Left hindlimb (tissue), 1 donor: Measurements from ENCODE around the gene PRKAB1.

Experiments
- DNase-seq: peaks from one replicate; pipeline ENCODE4 v3.0.0-alpha.2; 2018

PRKAB1 gene

DNA sequence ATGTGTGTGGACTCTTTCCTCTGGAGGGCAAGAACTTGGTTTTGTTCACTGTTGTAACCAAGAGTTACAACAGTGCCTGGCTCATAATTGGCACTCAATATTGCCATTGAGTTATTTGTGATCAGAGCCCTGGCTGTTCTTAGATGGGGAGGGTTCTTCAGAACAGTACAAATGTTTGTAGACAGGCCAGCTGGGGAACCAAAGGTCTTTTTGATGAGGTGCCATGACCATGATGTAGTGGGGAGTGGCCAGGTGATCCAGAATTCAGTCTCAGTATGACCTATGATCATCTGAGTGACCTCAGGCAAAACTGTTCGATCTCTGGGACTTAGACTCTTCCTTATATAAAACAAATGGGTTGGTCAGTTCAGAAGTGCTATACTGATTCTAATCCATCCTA, 3.3 kb upstream of the PRKAB1 start:
- DNase-seq: no peak

DNA sequence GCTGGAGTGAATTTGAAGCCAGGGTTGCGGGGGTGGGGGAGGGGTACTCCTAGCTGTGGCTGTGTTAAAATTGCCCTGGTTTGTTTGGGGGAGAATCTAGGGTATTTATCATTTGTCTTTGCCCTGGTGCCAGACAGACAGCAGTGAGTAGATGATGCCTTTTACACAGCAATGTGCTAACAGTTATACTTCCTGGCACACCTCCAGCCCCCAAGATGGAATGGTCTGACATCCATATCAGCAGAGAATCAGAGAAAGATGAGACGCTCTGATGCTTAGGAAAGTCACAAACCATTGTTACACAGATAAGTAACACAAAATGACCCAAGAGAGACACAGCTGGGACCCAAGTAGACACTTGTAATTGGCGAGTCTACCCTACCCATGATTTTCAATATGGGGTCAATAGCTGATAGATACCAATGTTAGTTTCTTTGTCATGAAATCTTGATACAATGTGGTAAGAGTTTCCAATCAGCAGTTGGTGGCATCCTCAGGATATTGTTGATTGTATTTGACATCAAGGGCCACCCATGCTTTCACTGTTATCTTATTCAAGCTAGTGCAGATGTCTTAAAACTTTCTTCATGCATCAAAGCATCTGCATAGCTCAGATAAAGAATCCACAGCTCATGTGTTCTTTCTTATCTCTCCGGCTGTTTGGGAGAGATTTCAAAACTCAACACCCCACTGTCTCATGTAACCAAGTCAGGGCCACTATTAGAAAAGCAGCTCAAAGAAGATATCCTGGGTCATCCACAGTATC, 2.6 kb upstream of the PRKAB1 start:
- DNase-seq: no peak

DNA sequence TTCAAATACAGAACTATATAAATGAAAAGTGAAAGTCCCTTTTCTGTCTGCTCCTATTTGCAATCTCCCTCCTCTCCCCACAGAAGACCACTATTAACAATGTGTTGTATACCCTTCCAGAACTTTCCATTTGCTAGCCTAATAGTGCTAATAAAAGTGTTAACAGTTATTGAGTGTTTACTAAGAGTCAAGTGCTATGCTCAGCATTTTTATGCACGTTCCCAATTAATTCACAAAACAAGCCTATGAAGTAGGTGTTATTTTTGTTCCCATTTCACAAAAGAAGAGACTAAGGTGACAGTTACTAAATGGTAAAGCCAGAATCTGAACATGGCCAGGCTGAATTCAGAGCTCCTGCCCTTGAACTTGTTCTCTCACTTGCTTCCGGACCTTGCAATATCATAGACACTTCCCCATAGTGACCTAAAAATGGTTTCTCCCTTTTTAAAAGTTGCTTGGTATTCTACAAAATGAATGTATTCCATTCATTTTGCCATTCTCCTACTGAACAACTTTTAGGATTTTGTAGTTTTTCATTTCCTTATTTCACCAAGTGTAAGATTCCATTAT, 1.6 kb upstream of the PRKAB1 start:
- no peak for DNase-seq

DNA sequence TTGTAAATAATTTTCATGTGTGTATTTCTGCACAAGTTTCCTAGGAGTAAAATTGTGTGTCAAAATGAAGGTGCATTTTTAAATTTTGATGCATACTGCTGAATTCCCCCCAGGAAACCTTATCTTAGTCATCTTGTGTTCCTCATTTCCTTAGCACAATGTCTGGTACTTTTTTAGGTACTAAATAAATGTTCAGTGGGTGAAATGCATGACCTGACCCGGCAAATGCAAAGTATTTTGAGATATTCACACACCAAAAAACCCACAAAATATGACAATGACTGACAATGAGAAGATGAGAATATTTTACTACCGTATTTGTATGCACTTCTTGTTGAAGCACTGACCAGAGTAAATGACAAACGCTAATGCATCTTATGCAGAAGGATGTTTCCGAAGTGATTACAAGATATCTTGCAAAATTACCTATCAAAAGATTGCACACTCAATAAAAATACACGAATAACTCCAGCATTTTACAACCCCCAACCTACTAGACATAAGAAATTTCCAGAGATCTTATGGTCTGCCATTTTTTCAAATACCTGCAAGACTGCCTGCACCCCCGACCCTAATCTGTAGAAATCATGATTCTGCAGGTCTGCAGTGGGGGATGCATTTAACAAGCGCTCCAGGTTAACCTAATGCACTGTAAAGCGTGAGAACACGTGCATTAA, 895 bp upstream of the PRKAB1 start:
- DNase-seq: no peak

DNA sequence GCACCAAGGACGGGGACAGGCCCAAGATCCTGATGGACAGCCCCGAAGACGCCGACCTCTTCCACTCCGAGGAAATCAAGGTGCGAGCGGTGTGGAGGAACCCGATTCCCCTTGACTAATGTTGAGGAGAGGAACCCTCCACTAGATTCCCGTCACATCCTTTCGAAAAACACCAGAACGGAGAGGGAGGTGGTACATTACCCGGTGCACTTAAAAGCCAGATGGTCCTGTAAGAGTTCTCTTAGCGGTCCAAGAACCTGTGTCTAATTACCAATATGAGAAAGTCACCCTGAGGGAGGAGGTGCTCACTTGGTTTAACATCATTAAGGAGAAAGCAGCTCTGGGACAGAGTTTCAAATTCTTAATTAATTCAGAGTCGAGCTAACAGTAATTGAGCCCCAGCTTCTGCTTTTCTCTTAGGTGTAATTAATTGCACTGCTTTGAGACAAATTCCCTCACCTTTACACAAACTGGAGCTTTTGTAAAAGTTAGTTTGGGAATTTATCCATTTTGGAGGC, 450 bp downstream of the PRKAB1 start:
- DNase-seq: no peak

DNA sequence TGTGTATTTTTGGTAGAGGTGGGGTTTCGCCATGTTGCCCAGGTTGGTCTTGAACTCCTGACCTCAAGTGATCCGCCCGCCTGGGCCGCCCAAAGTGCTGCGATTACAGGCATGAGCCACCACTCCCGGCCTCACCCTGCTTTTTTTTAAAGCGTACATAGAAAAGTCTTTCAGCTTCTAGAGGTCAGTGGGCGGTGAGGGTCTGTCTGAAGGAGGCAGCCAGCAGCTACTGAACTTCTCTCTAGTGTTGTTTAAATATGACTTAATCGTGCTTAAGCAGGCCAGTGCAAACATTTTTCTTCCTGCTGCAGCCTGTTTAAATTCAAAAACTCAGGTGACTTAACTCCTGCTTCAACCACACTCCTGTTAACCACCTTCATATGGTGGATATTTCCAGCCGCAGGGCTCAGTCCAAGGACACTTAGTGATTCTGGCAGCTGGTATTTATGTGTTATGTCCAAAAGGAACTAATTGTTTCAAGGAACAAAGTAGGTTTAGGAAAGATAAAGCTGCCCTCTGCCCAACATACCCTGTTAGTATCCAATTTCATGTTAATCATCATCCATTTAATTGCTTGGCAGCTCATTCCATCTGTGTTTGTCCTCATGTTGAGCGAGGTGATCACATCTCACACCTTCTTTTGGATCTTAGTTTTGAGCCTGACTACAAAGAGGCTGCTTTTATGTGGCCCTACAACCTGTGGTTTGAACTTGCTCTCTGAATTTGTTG, 2.0 kb downstream of the PRKAB1 start:
- no peak for DNase-seq

DNA sequence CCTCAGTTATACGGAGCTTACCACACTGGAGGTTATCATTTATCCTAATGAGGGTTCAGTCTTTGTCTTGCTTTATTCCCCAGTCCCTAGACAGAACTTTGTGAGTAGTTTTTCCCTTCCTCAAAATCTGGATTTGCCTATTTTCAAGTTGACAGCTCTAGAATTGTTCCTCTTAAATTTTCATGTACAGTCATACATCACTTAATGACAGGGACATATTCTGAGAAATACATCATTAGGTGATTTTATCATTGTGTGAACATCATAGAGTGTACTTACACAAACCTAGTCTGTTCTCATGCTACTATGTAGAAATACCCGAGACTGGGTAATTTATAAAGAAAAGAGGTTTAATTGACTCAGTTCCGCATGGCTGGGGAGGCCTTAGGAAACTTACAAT, 3.1 kb downstream of the PRKAB1 start:
- no peak for DNase-seq

DNA sequence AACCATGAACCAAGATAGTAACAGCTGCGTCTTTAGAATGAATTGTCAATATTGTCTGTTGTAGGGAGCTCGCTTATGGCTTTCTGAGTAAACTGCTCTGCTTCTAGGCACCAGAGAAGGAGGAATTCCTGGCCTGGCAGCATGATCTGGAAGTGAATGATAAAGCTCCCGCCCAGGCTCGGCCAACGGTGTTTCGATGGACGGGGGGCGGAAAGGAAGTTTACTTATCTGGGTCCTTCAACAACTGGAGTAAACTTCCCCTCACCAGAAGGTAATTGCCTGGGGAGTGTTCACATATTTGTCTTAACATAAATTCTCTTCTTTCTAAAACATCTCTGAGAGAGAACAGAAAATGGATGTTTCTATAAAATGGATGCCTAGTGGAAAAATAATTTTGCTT, 4.3 kb downstream of the PRKAB1 start:
- DNase-seq: no peak

DNA sequence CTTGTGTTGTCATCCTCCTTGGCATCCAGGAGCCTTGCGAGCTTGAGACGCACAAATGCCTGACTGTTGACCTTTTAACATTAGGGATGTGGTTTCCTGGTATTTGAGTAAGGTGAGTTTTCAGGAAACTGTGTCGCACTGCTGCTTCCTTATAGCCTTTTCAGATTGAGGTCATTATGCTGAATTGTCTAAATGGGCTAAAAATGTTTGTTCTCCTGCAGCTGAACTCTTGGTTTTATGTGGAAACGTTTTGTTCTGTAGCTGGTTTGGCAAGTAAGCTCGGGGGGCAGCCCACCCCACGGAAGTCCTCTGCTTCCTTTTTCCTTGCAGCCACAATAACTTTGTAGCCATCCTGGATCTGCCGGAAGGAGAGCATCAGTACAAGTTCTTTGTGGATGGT, 5.7 kb downstream of the PRKAB1 start:
- no peak for DNase-seq

DNA sequence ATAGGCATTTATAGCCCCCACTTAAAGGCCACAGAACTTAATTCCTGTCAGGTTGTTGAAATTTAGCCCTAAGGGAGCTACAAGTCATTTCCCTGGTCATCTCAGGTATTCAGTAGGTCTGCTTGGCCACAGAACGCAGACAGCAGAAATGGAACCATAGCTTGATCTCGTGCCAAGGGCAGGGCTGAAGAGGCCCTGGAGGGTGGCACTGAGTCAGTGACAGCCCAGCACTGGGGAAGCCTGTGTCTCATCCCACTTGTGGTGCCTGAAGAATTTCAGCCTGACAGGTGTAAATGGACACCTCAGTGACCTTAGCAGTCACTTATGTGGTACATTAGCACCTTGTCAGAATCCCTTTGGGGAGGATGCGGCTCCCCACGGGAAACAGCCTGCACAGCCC, 6.6 kb downstream of the PRKAB1 start:
- no peak for DNase-seq

DNA sequence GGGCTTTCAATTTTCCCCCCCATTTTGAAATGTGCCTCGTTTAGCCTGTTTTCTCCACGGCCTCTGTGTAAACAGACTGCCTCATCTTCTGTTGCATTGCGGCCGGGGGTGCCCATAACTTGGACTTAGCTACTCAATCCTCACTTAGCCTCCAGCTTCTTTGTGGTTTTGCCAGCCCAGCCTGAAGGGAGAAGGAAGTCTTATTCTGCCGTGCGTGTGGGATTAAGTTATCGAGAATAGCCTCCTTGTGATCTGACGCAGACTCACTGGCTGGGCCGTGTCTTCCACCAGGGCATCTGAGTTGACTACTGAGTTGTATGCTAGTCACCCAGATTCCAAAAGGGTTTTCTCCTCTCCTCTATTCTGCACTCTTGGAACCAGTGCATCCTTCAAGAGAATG, 8.1 kb downstream of the PRKAB1 start:
- DNase-seq: no peak

DNA sequence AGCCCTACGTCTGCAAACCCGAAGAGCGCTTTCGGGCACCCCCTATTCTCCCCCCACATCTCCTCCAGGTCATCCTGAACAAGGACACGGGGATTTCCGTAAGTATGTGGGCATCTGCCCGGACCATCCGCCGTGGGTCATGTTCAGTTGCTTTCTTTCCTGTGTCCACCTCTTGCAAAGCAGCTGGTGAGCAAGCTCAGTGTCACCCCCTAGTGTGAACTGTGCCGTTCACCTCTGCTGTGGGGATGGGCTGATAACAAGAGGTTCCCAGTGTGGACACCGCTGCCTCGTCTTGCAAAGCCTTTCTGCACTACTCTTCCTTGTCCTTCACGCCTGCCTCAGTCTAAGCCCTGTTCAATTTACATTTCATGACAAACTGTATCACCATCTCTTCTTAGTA, 8.6 kb downstream of the PRKAB1 start:
- DNase-seq: no peak

DNA sequence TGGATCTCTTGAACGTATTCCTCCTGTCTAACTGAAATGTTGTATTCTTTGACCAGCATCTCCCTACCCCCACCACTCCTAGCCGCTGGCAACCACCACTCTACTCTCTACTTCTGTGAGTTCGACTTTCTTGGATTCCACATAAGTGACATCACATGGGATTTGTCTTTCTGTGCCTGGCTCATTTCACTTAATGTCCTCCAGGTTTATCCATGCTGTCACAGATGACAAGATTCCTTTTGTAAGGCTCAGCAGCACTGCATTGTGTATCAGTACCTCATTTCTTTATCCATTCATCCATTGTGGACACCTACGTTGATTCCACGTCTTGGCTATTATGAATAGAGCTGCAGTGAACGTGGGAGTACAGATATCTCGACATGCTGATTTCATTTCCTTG, 10.5 kb downstream of the PRKAB1 start:
- DNase-seq: no peak

DNA sequence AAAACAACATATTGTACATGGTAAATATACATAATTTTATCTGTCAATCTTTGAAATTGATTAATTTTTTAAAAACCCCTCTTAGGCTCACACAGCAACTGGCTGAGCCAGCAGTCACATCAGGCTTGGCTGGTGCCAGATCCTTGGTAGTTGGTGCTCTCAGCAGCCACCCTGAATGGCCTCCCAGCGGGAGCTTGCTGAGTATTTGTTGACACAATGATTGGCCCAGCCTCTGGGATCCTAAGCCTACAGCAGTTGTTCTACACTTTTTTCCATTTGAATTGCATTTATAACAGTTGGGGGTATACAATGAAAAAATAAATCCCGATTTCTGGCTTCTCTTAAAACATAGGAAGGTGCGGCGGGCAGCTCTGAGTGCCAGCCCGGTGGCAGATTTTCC, 11.1 kb downstream of the PRKAB1 start:
- no peak for DNase-seq

DNA sequence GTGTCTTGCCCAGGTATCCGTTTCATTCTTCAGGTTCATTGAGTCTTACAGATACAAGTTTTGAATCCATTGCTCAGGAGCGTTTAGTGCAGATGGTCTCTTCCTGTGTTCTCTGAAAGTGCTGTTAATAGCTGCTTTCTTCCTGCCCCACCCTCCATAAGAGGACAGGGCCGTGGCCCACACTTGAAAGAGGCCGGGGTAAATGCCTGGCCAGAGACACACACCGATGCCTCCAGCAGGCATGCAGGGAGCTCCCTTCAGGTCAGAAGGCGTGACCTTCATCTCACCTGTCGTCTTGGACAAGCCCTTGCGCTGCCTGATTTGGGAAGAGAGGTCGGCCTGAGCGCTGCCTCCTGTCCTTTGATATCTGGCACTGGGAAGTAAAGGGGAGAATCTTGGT, 11.6 kb downstream of the PRKAB1 start:
- no peak for DNase-seq

DNA sequence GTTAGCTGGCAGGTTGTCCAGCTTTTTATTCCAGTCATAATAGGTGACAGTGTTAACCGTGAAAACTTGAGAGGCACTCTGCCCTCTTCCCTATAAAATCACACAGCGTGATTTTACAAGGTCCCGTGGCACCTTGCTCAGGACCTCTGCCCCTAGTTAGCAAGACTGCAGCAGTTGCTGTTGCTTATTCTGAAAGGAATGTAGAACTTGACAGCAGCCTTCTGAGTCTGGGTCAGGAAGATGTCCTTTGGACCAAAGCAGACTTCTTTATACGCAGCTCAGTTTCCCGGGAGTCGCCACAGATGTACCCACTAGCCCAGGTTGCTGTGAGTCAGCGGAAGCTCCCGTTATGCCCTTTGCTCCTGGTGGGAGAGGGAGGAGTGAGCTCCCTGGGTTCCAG, 13.2 kb downstream of the PRKAB1 start:
- DNase-seq: no peak

DNA sequence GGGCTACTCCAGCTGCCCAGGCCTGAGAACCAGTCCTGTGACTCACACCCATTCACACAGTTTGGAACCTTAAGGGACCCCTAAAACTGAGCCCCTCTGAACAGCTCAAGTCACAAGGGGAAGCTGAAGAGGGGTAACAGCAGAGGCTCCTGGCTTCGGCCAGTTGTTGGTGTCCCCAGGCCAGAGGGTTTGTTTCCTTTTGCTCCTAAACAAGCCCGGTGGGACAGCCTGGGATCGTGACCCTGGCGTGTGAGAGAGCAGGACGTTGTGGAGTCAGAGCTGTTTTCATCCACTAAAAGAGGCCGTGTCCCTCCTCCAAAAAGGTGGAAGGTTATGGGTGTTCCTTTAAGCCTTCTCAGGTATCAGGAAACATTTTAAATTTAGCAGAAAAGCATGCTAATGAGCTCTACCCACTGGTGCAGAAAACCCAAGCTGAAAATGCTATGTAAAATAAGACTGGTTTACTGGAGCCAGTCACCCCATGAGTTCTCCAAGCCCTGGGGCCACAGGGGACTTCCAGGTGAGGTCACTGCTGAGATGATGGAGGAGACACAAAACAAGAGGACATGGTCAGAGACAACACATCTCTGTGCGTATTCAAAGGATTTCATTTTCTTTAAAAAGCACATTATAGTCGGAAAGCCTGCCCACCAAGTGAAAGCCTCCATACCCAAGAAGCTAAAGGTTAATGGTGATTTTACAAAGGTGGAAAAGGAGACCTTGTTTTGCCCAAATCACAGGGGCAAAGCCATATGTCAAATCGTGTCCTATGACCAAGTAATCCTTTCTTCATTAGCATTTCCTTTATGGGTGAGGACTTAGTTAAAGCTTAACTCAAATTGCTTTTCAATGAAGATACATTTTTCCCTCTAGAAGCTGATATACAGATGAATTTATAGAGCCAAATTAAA, 14.1 kb downstream of the PRKAB1 start:
- DNase-seq: no peak

DNA sequence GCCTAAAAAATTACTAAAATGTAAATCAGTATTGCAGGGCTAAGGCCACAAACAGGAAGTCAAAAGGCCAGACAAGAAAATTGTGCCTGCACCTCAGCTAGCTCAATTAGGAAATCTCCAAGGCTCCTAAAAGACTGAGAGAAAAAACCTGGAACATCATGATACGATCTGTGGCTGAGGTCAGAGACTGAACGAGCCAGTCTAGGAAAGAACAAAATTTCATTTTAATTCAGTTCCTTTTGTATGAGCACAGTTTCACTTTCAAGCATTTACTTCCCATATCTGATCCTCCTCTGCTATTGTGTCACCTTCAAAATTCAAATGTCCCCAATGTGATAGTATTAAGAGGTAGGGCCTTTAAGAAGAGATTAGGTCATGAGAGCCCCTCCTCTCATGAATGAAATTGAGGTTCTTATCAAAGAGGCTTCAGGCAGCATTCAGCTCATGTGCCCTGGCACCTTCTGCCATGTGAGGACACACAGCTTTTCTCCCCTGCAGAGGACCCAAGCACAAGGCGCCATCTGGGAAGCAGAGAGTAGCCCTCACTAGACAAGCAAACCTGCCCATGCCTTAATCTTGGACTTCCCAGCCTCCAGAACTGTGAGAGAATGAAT, 14.8 kb downstream of the PRKAB1 start:
- no peak for DNase-seq

DNA sequence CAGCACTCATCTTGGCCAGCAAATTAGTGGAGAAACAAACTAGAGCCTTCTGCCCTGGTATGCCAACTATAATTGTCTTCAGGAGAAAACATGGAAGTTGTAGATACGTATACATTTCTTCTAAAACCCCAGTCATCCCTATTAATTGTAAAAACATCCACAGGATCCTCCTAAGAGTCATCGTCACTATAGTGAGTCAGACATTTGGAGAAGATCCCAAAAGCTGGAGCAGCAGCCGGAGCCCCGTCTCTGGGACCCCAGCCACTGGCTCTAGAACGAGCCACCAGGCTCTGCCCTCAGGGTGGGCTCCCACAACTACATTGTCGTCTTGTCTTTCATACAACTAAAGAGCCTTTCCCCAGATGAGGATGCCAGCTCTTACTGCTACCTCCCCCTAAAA, 15.5 kb downstream of the PRKAB1 start:
- DNase-seq: no peak

DNA sequence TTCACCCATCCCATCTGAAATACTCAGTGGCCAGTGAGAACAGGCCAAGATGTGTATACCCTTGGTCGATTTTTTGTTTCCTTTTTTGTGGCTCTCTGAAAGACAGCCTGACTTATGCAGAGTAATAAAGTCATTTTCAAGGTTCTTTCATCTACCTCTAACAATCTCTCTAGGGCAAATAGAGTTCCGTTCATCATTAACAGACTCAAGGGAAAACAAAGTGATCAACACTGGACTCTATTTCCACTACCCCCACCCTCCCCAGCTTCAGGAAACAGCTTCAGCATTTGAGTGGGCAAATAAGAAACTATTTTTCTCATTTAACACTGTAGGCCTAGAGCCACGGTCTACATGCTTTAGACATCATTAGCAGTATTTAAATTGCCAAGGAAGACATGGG, 15.9 kb downstream of the PRKAB1 start:
- DNase-seq: no peak

DNA sequence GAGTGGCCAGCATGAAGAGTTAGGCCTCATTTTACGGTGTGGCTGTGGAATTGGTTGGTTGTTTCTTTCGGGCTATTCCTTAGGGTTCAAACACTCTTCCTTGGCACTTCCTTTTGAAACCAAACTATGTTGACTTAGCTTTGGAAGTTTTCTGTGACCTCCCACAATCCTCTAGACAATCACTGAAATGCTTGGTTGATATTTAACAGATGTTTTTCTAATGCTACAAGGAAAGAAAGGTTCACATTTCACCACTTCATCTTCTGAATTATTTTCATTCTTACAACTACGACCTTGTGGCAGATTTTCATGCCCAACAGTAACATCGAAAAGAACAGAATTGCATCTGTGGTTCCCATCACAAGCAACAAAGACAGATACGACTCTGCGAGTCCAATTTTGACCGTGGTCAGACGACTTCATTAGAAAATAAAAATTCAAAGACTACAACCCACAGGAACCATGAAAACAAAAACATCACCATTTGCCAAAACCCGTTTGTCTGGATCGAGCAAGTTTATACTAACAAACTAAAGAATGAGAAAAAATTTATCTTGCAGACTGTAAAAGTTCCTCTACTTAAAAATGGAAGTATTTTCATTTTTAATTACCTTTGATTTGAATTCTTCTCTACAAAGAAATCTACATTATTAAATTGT, 16.9 kb downstream of the PRKAB1 start:
- no peak for DNase-seq
